ENCODE data around the gene CHCHD6. TPM values are rescaled to one million over a fixed set of nuclear protein-coding genes. Genes with fewer than 3 reads are reported as not detected.

CHCHD6 gene
- total RNA-seq, 1 donor from 2014 or later: 31.0 TPM

GRCh38 chr3:126721246-126721645, 17.2 kb downstream of the CHCHD6 start:
- no peak for TF ChIP-seq CTCF (IDR thresholded peaks at IDR 0.05; ENCODE audit: unreplicated experiment)
- H3K27me3 Mint-ChIP-seq (ENCODE audit: low read depth): no peaks in the 10 kb centered on the region
- H3K27ac Mint-ChIP-seq: no peak overlapping the region
- DNase-seq (ENCODE audit: low spot score in 2 of 2, unreplicated experiment in 2 of 2): no peak
- H3K4me3 Mint-ChIP-seq: no peak overlapping the region
- peaks cover 21% of the 10 kb centered on the region for H3K36me3 Mint-ChIP-seq
- peaks cover 7% of the 10 kb centered on the region for H3K4me1 Mint-ChIP-seq
- peaks cover 26% of the 10 kb centered on the region for H3K9me3 Mint-ChIP-seq

GRCh38 chr3:126723237-126723636, 19.2 kb downstream of the CHCHD6 start:
- peaks cover 7% of the 10 kb centered on the region for H3K4me1 Mint-ChIP-seq
- DNase-seq (ENCODE audit: low spot score in 2 of 2, unreplicated experiment in 2 of 2): no peak
- H3K36me3 Mint-ChIP-seq: peaks cover 33% of the 10 kb centered on the region
- TF ChIP-seq CTCF (IDR thresholded peaks at IDR 0.05; ENCODE audit: unreplicated experiment): no peak
- H3K4me3 Mint-ChIP-seq: no peak overlapping the region
- peaks cover 30% of the 10 kb centered on the region for H3K9me3 Mint-ChIP-seq
- no peak overlapping the region for H3K27ac Mint-ChIP-seq
- H3K27me3 Mint-ChIP-seq (ENCODE audit: low read depth): no peaks in the 10 kb centered on the region

GRCh38 chr3:126723801-126724200, 19.8 kb downstream of the CHCHD6 start:
- H3K9me3 Mint-ChIP-seq: peaks cover 30% of the 10 kb centered on the region
- H3K27ac Mint-ChIP-seq: no peak overlapping the region
- H3K36me3 Mint-ChIP-seq: peaks cover 34% of the 10 kb centered on the region
- DNase-seq (ENCODE audit: low spot score in 2 of 2, unreplicated experiment in 2 of 2): no peak
- no peak overlapping the region for H3K4me3 Mint-ChIP-seq
- H3K4me1 Mint-ChIP-seq: peaks cover 5% of the 10 kb centered on the region
- H3K27me3 Mint-ChIP-seq (ENCODE audit: low read depth): no peaks in the 10 kb centered on the region
- TF ChIP-seq CTCF (IDR thresholded peaks at IDR 0.05; ENCODE audit: unreplicated experiment): no peak

GRCh38 chr3:126728680-126729079, 24.6 kb downstream of the CHCHD6 start:
- Mint-ChIP-seq H3K36me3 (peaks cover 45% of the 10 kb centered on the region), H3K4me3 (no peak overlapping the region)
- no peak for DNase-seq (ENCODE audit: low spot score in 2 of 2, unreplicated experiment in 2 of 2)

GRCh38 chr3:126730376-126730775, 26.3 kb downstream of the CHCHD6 start:
- TF ChIP-seq CTCF (IDR thresholded peaks at IDR 0.05; ENCODE audit: unreplicated experiment): no peak

More at GRCh38 chr3:126728680-126729079, 24.6 kb downstream of the CHCHD6 start:
- Mint-ChIP-seq H3K27ac (no peak overlapping the region), H3K27me3 (ENCODE audit: low read depth) (no peaks in the 10 kb centered on the region), H3K4me1 (peaks cover 5% of the 10 kb centered on the region), H3K9me3 (peaks cover 27% of the 10 kb centered on the region)
- TF ChIP-seq CTCF (IDR thresholded peaks at IDR 0.05; ENCODE audit: unreplicated experiment): no peak

GRCh38 chr3:126731044-126731443, 27.0 kb downstream of the CHCHD6 start:
- Mint-ChIP-seq H3K4me3 (no peak overlapping the region), H3K27ac (no peak overlapping the region), H3K36me3 (peaks cover 40% of the 10 kb centered on the region), H3K9me3 (peaks cover 6% of the 10 kb centered on the region), H3K27me3 (ENCODE audit: low read depth) (no peaks in the 10 kb centered on the region), H3K4me1 (peaks cover 5% of the 10 kb centered on the region)
- DNase-seq (ENCODE audit: low spot score in 2 of 2, unreplicated experiment in 2 of 2): no peak
- TF ChIP-seq CTCF (IDR thresholded peaks at IDR 0.05; ENCODE audit: unreplicated experiment): no peak

More at GRCh38 chr3:126730376-126730775, 26.3 kb downstream of the CHCHD6 start:
- DNase-seq (ENCODE audit: low spot score in 2 of 2, unreplicated experiment in 2 of 2): no peak
- Mint-ChIP-seq H3K27me3 (ENCODE audit: low read depth) (no peaks in the 10 kb centered on the region), H3K9me3 (peaks cover 12% of the 10 kb centered on the region), H3K36me3 (peaks cover 42% of the 10 kb centered on the region), H3K4me1 (peaks cover 5% of the 10 kb centered on the region), H3K27ac (no peak overlapping the region), H3K4me3 (no peak overlapping the region)
